CD14-positive monocyte (primary cell): ENCODE measurements around the gene SDF4. TPM values are rescaled to one million over a fixed set of nuclear protein-coding genes. Genes with fewer than 3 reads are reported as not detected.

Experiments used
- DNase-seq, 3 donors: peaks; one replicate each; pipeline ENCODE4 v3.0.0-alpha.2; 2011 to 2022
- H2AFZ ChIP-seq: 2 replicates; pipeline ENCODE4 v1.6.0; 2012; ENCODE audit warnings: mild to moderate bottlenecking, low read depth, low read length, inconsistent platforms; ENCODE audit not compliant: insufficient read depth, poor library complexity, severe bottlenecking
- H3K27ac ChIP-seq, 2 donors: 1 replicate in 1 of 2; 2 replicates in 1 of 2; pipeline ENCODE4 v1.5.1; 2012 to 2013; ENCODE audit warnings: low read length in 2 of 2, control low read depth in 1 of 2, inconsistent platforms in 1 of 2, low read depth in 1 of 2, mild to moderate bottlenecking in 1 of 2
- H3K27me3 ChIP-seq, 2 donors: one replicate each; pipeline versions ENCODE4 v1.6.0 to v1.6.1; 2011 to 2013; ENCODE audit warnings: low read length in 2 of 2; ENCODE audit not compliant: control insufficient read depth in 2 of 2, insufficient read depth in 2 of 2
- H3K36me3 ChIP-seq, 2 donors: replicated peaks in 1 of 2; 1 replicate in 1 of 2; 2 replicates in 1 of 2; pipeline versions ENCODE4 v1.5.1 to v1.6.1; 2012 to 2013; ENCODE audit warnings: low read length in 2 of 2, control low read depth in 1 of 2, inconsistent platforms in 1 of 2, mild to moderate bottlenecking in 1 of 2; ENCODE audit not compliant: insufficient read depth in 2 of 2, control insufficient read depth in 1 of 2
- H3K4me1 ChIP-seq, 2 donors: 1 replicate in 1 of 2; 2 replicates in 1 of 2; pipeline versions ENCODE4 v1.5.1 to v1.6.1; 2012 to 2013; ENCODE audit warnings: low read length in 2 of 2, control low read depth in 1 of 2, inconsistent platforms in 1 of 2, mild to moderate bottlenecking in 1 of 2, moderate library complexity in 1 of 2; ENCODE audit not compliant: insufficient read depth in 2 of 2, control insufficient read depth in 1 of 2
- H3K4me2 ChIP-seq: replicated peaks from 2 replicates; pipeline ENCODE3; 2012; ENCODE audit warnings: low read length, moderate library complexity, mild to moderate bottlenecking; ENCODE audit not compliant: poor library complexity, severe bottlenecking; ENCODE audit errors: extremely low read depth
- H3K4me3 ChIP-seq, 3 experiments: fragments of 200-600 bp in 1 of 3; sonication (generic) in 1 of 3; replicated peaks in 1 of 3; 1 replicate in 2 of 3; 2 replicates in 1 of 3; pipeline ENCODE4 v1.5.1; 2011 to 2013; ENCODE audit warnings: low read length in 3 of 3, mild to moderate bottlenecking in 3 of 3, control low read depth in 2 of 3, low read depth in 2 of 3, inconsistent platforms in 1 of 3, moderate library complexity in 1 of 3
- H3K79me2 ChIP-seq: 2 replicates; pipeline ENCODE4 v1.6.0; 2012; ENCODE audit warnings: mild to moderate bottlenecking, control low read depth, inconsistent platforms, low read length, moderate library complexity; ENCODE audit not compliant: insufficient read depth
- H3K9ac ChIP-seq: 2 replicates; pipeline ENCODE4 v1.6.0; 2017; ENCODE audit warnings: low read length, mild to moderate bottlenecking; ENCODE audit not compliant: insufficient read depth, poor library complexity, severe bottlenecking
- H3K9me3 ChIP-seq, 2 donors: replicated peaks in 1 of 2; 1 replicate in 1 of 2; 2 replicates in 1 of 2; pipeline versions ENCODE4 v1.5.1 to v1.6.1; 2012 to 2013; ENCODE audit warnings: low read length in 2 of 2, control low read depth in 1 of 2; ENCODE audit not compliant: control insufficient read depth in 1 of 2, insufficient read depth in 1 of 2
- H4K20me1 ChIP-seq: 2 replicates; pipeline ENCODE4 v1.6.0; 2012; ENCODE audit warnings: mild to moderate bottlenecking, low read length, control low read depth, moderate library complexity; ENCODE audit not compliant: insufficient read depth
- H3K27ac Mint-ChIP-seq, 7 donors: one replicate each; pipeline ENCODE4 v1.8.0; 2020; ENCODE audit warnings: mild to moderate bottlenecking in 7 of 7, mixed read lengths in 7 of 7, moderate library complexity in 6 of 7, inconsistent platforms in 2 of 7
- H3K27me3 Mint-ChIP-seq, 3 donors: one replicate each; pipeline ENCODE4 v1.8.0; 2021 to 2022; ENCODE audit warnings: low read depth in 3 of 3, mild to moderate bottlenecking in 3 of 3, mixed read lengths in 3 of 3, moderate library complexity in 3 of 3, inconsistent platforms in 1 of 3
- H3K36me3 Mint-ChIP-seq, 2 donors: one replicate each; pipeline ENCODE4 v1.8.0; 2020; ENCODE audit warnings: mixed read lengths in 2 of 2, inconsistent platforms in 1 of 2, mild to moderate bottlenecking in 1 of 2
- H3K4me1 Mint-ChIP-seq: one replicate; pipeline ENCODE4 v1.8.0; 2020; ENCODE audit warnings: mild to moderate bottlenecking, mixed read lengths
- H3K4me3 Mint-ChIP-seq, 2 donors: one replicate each; pipeline ENCODE4 v1.8.0; 2020; ENCODE audit warnings: mild to moderate bottlenecking in 2 of 2, mixed read lengths in 2 of 2, moderate library complexity in 1 of 2
- H3K9me3 Mint-ChIP-seq, 7 donors: one replicate each; pipeline ENCODE4 v1.8.0; 2020 to 2022; ENCODE audit warnings: mixed read lengths in 7 of 7, mild to moderate bottlenecking in 6 of 7, moderate library complexity in 6 of 7, inconsistent platforms in 2 of 7
- CTCF ChIP-seq: fragments of 200-600 bp; IDR thresholded peaks from one replicate; pipeline ENCODE4 v1.8.0; 2022; ENCODE audit warnings: antibody characterized with exemption, mild to moderate bottlenecking
- WGBS: methylation state at CpG from one replicate; pipeline ENCODE4 v1.1.5; 2013; ENCODE audit warnings: missing lambda C conversion rate; ENCODE audit not compliant: insufficient coverage; 5-methylcytosine and 5-hydroxymethylcytosine counted together
- intact Hi-C, 2 donors: fragments of 100-400 bp; cut with micrococcal nuclease; formaldehyde crosslinking; loops; one replicate each; pipeline versions ENCODE4 v1.15.0 to v1.15.1; 2023
- polyA plus RNA-seq, 3 donors: library from polyadenylated mRNA; depleted of rRNA in 1 of 3; unstranded in 2 of 3; stranded (reverse) in 1 of 3; fragments of 300-500 nt in 2 of 3; fragments of >200 nt in 1 of 3; fragmentation: Illumina TruSeq in 2 of 3; gene quantifications; 1 replicate in 2 of 3; 2 replicates in 1 of 3; pipeline ENCODE4 v1.2.3, GENCODE V29; 2012 to 2021

SDF4 gene
- polyA plus RNA-seq, 3 donors: 81.7 to 98.9 (median 89.0) TPM

GRCh38 chr1:1204998-1205768, 26.6 kb downstream of the SDF4 start:
- no peaks in the 10 kb centered on the region for H3K36me3 ChIP-seq
- H3K4me3 ChIP-seq: no peak overlapping the region
- peaks cover 45 to 77% (median 50%) of the 10 kb centered on the region in 3 donors for H3K27me3 Mint-ChIP-seq
- H4K20me1 ChIP-seq: no peaks in the 10 kb centered on the region
- intact Hi-C loops: no loop called here
- H3K4me1 Mint-ChIP-seq: peaks cover 5% of the 10 kb centered on the region
- peaks cover 0 to 3% (median 2%) of the 10 kb centered on the region in 7 donors for H3K9me3 Mint-ChIP-seq
- no peak overlapping the region for H3K4me3 Mint-ChIP-seq
- no peak overlapping the region for H3K4me2 ChIP-seq
- H3K27ac ChIP-seq: no peak overlapping the region
- H2AFZ ChIP-seq: no peak overlapping the region
- 85% methylated on average over 16 of the region's 19 CpGs for WGBS
- no peaks in the 10 kb centered on the region for H3K9me3 ChIP-seq
- no peaks in the 10 kb centered on the region for H3K4me1 ChIP-seq
- H3K27ac Mint-ChIP-seq: no peak overlapping the region
- H3K79me2 ChIP-seq: no peaks in the 10 kb centered on the region
- peaks cover 0 to 1% of the 10 kb centered on the region in 2 donors for H3K36me3 Mint-ChIP-seq
- H3K9ac ChIP-seq: no peak overlapping the region
- peaks cover 7 to 55% of the 10 kb centered on the region in 2 donors for H3K27me3 ChIP-seq
- DNase-seq: no peak
- TF ChIP-seq CTCF: no peak

GRCh38 chr1:1204425-1204920, 27.3 kb downstream of the SDF4 start:
- intact Hi-C loops: no loop called here
- no peak for DNase-seq

More at GRCh38 chr1:1204425-1204920, 27.3 kb downstream of the SDF4 start:
- peaks cover 0 to 1% of the 10 kb centered on the region in 2 donors for H3K36me3 Mint-ChIP-seq
- peaks cover 0 to 5% (median 2%) of the 10 kb centered on the region in 7 donors for H3K9me3 Mint-ChIP-seq
- H4K20me1 ChIP-seq: no peaks in the 10 kb centered on the region
- TF ChIP-seq CTCF: no peak
- peaks cover 7 to 55% of the 10 kb centered on the region in 2 donors for H3K27me3 ChIP-seq
- 96% methylated on average over 5 of the region's 8 CpGs for WGBS
- H3K79me2 ChIP-seq: no peaks in the 10 kb centered on the region
- H3K4me2 ChIP-seq: no peak overlapping the region
- H2AFZ ChIP-seq: no peak overlapping the region
- peaks cover 45 to 77% (median 50%) of the 10 kb centered on the region in 3 donors for H3K27me3 Mint-ChIP-seq
- H3K9me3 ChIP-seq: no peaks in the 10 kb centered on the region
- H3K4me3 Mint-ChIP-seq: no peak overlapping the region
- no peak overlapping the region for H3K27ac Mint-ChIP-seq
- H3K4me3 ChIP-seq: no peak overlapping the region
- H3K4me1 ChIP-seq: no peaks in the 10 kb centered on the region
- H3K27ac ChIP-seq: no peak overlapping the region
- H3K36me3 ChIP-seq: no peaks in the 10 kb centered on the region
- peaks cover 5% of the 10 kb centered on the region for H3K4me1 Mint-ChIP-seq
- no peak overlapping the region for H3K9ac ChIP-seq
